ENCODE results near the gene ATF6.

Gene ATF6

GRCh38 chr1:161945306-161946060 is 179.4 kb downstream of the ATF6 start:
- DNase-seq: no peak

DNA sequence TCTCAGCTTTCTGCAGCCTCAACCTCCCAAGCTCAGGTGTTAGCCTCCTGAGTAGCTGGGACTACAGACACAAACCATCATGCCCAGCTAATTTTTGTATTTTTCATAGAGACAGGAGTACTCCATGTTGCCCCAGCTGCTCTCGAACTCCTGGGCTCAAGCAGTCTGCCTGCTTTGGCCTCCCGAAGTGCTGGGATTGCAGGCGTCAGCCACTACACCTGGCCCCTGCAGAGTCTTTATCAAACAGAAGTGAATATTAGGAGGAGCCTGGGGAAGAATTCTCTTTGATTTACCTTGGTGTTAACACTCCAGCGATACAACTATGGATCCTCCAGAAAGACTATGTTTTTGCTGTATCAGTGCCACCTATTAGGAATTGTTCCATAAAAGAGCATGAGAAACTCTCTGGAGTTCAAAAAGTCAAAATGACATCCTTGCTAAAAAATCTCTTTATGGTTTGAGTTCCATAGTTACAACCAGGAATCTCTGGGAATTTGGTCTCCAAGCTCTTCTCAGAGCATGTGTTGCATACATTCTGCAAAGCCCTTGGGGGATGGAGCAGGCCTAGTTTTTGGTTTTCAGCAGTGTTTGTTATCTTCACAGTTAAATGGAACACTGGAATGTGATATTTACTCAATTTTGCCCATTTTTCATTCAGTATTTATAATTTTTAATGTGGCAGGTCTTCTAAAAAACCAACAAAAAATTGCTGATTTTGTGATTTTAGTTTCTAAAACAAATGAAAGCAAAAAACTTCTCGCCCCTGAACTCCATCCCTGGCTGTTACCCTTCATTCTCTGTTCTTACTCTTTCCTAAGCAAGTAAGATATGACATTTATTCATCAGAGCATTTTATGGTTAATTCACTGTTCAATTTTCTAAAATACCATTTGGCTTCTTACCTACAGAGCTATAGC is 180.2 kb downstream of the ATF6 start:
- DNase-seq: no peak

- no peak for DNase-seq
Observed at GRCh38 chr1:161948435-161948834, 182.3 kb downstream of the ATF6 start.

DNA sequence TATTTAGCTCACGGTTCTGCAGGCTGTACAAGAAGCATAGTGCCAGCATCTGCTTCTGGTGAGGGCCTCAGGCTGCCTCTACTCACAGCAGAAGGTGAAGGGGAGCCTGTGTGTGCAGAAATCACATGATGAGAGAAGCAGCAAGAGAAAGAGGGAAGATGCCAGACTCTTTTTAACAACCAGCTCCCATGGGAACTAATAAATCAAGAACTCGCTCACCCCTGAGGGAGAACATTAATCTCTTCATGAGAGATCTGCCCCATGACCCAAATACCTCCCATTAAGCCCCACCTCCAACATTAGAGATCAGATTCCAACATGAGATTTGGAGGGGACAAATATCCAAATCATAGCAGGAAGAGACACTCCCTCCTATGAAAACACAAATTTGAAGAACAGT is 183.4 kb downstream of the ATF6 start:
- no peak for DNase-seq

DNA sequence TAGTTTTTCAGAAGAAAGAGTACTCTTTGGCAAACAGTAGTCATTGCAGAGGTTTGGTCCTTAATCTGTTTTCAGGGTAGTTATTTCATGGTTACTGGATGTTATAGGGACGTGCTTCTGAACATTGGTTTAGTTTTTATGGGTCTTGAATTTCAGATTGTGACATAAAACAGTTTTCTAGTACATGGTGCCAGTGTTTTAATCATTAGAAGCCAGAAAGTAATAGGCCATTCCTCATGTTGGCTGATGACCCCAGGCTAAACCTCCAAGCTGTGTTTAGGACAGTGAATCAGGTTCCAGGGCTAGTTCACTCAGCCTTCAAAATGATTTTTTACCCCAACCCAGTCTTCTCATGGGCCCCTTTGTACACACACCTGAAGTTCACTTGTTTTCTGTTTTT is 184.3 kb downstream of the ATF6 start:
- no peak for DNase-seq

DNA sequence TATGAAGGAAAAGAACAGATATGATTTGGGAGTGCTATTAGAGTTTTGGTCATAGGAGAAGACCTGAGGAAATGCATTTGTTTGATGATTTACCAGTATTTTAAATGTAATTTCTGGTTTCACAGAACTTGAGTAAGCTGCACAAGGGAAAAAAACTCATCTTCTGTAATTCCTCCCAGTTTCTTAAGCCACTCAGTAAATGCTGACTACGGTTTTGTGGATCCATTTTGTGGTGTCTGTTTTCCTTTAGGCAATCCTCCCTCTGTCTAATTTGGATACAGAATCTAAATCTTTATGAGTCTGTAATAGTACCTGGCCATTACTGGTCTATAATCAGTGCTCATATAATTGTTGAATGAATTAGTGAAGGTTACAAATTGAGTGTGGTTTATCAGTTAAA is 185.5 kb downstream of the ATF6 start:
- DNase-seq: no peak

GRCh38 chr1:161952607-161953172 is 186.6 kb downstream of the ATF6 start:
- DNase-seq: no peak

- no peak for DNase-seq
Observed at GRCh38 chr1:161953256-161953920, 187.3 kb downstream of the ATF6 start.

DNA sequence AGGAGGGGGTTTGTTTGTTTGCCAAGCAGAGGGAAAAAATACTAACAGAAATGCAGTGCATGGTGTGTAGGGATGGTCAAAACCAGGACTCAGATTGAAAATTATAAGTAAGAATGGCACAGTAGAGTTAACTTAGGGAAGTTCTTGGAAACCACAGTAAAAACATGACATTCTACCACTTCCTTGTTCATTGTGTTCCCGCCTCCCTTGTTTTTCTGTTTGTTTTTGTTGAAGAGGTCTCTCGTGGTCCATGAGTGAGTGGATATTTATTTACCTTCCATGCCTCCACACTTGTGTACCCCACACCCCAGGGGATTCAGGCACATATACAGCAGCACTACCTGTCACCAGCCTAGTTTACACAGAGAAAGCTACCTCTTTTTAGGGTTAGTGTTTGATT is 187.9 kb downstream of the ATF6 start:
- DNase-seq: no peak

- DNase-seq: no peak
Observed at GRCh38 chr1:161954466-161954865, 188.3 kb downstream of the ATF6 start.

DNA sequence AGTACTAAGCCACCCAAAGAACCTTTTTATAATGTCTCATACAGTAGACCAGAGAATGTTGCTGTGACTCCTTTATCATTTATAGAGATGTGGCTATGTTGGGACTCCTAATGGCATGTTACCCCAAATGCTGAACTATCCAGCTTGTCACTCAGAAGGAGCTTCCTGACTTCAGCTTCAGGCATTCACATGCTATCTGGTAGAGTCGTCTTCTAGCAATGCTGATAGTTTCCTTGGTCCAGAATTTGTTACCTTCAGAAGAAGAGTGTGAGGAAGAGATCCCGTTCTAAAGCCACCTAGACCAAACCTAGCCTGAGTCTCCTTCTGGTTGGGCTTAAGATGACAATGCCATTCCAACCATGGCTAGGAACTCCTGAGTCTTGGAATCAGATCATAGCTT is 189.5 kb downstream of the ATF6 start:
- no peak for DNase-seq

- DNase-seq: no peak
Observed at GRCh38 chr1:161956097-161956496, 190.0 kb downstream of the ATF6 start.

DNA sequence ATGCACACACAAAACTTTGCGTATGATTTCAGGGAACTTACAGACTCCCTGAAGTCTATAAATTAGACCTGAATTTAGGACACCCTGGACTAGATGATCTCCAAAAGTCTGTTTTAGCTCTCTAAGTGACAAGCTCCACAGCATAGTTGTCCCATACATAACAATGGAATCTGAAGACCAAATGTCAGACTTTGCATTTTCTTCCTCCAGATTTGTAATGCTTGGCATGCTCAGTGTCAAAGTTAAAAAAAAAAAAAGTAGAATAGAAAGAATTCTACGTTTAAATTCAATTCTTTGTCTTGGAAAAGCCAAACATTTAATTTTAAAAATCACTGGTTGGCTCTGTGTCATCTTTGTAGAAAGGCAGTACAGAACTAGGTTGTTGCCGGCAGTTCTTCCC is 190.8 kb downstream of the ATF6 start:
- DNase-seq: no peak

GRCh38 chr1:161958425-161958824 is 192.3 kb downstream of the ATF6 start:
- no peak for DNase-seq

DNA sequence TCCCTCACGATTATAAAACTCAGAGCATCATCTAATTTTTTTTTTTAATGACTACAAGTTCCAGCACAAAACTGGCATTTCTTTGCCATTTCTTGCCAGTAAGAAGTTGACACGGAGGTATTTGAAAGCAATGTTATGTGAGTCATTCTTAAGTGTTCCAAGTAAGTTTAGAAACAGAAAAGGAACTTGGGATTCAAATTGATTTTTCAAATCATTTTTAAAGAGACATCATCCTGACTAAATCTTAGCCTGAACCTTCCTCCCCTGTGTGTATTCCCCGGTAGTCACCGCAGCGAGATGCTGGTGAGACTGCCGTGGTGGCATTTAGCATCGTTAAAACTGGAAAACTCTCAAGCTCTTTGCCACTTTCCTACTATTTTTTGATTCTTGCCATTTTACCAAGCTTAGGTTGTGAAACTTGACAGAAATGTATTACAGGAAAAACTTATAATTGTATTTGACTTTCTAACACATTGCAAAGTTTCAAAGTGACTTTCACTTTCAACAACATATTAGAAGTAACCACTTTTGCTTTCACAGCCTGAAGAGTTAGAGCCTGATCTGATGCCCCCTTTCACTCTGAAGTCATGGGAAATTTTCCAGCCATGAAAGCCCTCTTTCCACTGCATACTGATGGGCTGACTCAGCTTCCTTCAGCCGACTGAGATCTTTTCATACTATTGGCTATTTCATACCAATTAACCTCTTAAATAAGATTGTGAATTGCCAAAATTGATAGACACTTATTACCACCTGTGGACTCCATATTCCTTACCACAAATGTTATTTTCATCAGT is 196.2 kb downstream of the ATF6 start:
- peak; percentile 55 for DNase-seq

DNA sequence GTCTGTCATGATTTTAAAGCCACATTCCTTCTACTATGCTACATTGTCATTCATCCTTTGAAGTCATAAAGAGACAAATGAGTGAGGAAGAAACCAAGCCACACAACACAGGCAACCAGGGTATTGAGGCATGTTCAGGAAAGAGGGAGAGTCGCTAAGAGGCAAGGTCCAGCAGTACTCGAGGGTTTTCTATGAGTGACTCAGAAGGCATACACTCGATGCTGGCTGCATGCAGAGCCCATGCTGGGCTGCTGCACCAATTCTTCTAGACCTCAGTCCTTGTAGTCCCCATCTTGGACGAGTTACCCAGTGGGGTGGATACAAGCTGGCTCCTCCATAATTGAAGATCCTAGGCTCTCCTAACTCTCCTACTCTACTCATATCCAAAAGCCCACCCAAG is 199.9 kb downstream of the ATF6 start:
- no peak for DNase-seq

DNA sequence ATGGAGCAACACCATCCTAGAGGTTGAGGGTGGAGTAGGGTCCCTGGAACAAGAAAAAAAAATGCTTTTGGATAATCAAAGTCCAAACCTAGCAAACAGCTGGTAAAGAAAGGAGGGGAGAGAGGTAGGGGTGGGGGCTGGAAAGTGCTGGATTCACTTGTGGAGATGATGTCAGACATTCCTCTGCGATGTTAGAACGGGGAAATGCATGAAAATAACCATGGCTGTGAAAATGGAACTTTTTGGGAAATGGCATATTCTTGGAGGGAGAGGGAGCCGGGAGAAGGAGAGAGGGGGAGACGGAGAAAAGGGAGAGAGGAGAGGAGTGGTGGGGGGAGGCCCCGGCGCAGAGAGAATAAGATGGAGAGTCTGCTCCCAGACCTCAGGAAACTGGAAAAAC is 203.9 kb downstream of the ATF6 start:
- no peak for DNase-seq

- DNase-seq: no peak
Observed at GRCh38 chr1:161970633-161971032, 204.5 kb downstream of the ATF6 start.

GRCh38 chr1:161972828-161973227 is 206.7 kb downstream of the ATF6 start:
- no peak for DNase-seq

- no peak for DNase-seq
Observed at GRCh38 chr1:161973924-161974845, 208.1 kb downstream of the ATF6 start.

Data from activated naive CD4-positive, alpha-beta T cell treated with anti-CD3 and anti-CD28 coated beads, Interleukin-2, amount 50 U/mL, for 16 hours (primary cell).